Measurements from ENCODE around the gene FGD6. TPM values are rescaled to one million over a fixed set of nuclear protein-coding genes. Genes with fewer than 3 reads are reported as not detected.

The FGD6 gene
- total RNA-seq, 4 donors from 2014 or later, result 25.0 to 37.0 (median 32.1) TPM

DNA sequence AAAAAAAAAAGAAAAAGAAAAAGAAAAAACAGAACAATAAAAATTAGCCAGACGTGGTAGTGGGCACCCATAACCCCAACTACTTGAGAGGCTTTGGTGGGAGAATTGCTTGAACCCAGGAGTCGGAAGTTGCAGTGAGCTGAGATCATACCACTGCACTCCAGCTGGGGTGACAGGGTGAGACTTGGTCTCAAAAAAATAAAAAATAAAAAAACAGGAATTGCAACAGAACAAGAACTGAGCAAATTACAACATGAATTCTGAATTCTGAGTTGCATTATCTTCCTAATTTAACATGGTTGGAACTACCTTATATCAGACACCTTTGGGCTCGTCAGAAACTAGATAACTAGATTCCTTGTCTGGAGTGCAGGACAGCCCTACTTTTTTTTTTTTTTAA lies 90.5 kb downstream of the FGD6 start:
- Histone ChIP-seq H3K27me3 (no peaks in the 10 kb centered on the region), H3K27ac (no peak overlapping the region), H3K36me3 (peaks cover 0 to 5% (median 0%) of the 10 kb centered on the region in 4 donors), H3K9me3 (no peaks in the 10 kb centered on the region), H3K4me1 (peaks cover 0 to 13% (median 8%) of the 10 kb centered on the region in 4 donors), H3K4me3 (no peak overlapping the region)
- no peak for TF ChIP-seq EP300 (IDR thresholded peaks at IDR 0.05; ENCODE audit: low read depth)
- no peak for TF ChIP-seq POLR2A (IDR thresholded peaks at IDR 0.05)
- TF ChIP-seq, protein P1, sequence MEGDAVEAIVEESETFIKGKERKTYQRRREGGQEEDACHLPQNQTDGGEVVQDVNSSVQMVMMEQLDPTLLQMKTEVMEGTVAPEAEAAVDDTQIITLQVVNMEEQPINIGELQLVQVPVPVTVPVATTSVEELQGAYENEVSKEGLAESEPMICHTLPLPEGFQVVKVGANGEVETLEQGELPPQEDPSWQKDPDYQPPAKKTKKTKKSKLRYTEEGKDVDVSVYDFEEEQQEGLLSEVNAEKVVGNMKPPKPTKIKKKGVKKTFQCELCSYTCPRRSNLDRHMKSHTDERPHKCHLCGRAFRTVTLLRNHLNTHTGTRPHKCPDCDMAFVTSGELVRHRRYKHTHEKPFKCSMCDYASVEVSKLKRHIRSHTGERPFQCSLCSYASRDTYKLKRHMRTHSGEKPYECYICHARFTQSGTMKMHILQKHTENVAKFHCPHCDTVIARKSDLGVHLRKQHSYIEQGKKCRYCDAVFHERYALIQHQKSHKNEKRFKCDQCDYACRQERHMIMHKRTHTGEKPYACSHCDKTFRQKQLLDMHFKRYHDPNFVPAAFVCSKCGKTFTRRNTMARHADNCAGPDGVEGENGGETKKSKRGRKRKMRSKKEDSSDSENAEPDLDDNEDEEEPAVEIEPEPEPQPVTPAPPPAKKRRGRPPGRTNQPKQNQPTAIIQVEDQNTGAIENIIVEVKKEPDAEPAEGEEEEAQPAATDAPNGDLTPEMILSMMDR (IDR thresholded peaks at IDR 0.05), result no peak
- TF ChIP-seq POLR2AphosphoS5 (IDR thresholded peaks at IDR 0.05), result no peak
- WGBS, 2 donors (ENCODE audit: low coverage in 1 of 2), result 80 to 84% methylated on average over 3 of the region's 3 CpGs
- no peak for DNase-seq
- intact Hi-C loops (cut with DNase I; ENCODE audit: low total_unique reads), result no loop called here
- in situ Hi-C loops (cut with MboI; ENCODE audit: low pct_ligation_motif_present in 1 of 4, low pct_unique_long_range_greater_than_20kb in 1 of 4, low sequenced_read_pairs in 3 of 4), result loop anchor here in 2 of 4 donors (10.0 kb wide), 2 partner anchors 208 to 408 kb away; no protein-coding TSS in a partner anchor

DNA sequence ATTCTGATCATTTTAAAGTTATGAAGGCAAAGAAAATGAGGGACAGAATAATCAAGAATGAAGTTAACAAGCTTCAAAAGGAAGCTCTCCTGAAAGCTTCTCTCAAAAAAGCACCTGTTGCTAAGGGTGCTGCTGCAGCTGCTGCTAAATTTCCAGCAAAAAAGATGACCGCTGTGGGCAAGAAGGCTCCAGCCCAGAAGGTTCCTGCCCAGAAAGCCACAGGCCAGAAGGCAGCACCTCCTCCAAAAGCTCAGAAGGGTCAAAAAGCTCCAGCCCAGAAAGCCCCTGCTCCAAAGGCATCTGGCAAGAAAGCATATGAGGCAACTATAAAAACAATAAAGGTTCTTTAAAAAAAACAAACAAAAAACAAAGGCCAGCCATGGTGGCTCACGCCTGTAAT lies 91.2 kb downstream of the FGD6 start:
- in situ Hi-C loops (cut with MboI; ENCODE audit: low pct_ligation_motif_present in 1 of 4, low pct_unique_long_range_greater_than_20kb in 1 of 4, low sequenced_read_pairs in 3 of 4) (loop anchor here in 2 of 4 donors (10.0 kb wide), 2 partner anchors 209 to 409 kb away; no protein-coding TSS in a partner anchor), intact Hi-C loops (cut with DNase I; ENCODE audit: low total_unique reads) (no loop called here)
- 83 to 87% methylated on average over 2 of the region's 2 CpGs for WGBS, 2 donors (ENCODE audit: low coverage in 1 of 2)
- H3K4me1 ChIP-seq, result peaks cover 0 to 13% (median 8%) of the 10 kb centered on the region in 4 donors
- H3K9me3 ChIP-seq, result no peaks in the 10 kb centered on the region
- H3K27me3 ChIP-seq, result no peaks in the 10 kb centered on the region
- DNase-seq, result no peak
- no peak for TF ChIP-seq POLR2AphosphoS5 (IDR thresholded peaks at IDR 0.05)
- TF ChIP-seq POLR2A (IDR thresholded peaks at IDR 0.05), result no peak
- TF ChIP-seq EP300 (IDR thresholded peaks at IDR 0.05; ENCODE audit: low read depth), result no peak
- TF ChIP-seq, protein P1 (IDR thresholded peaks at IDR 0.05), result no peak
- peaks cover 0 to 5% (median 0%) of the 10 kb centered on the region in 4 donors for H3K36me3 ChIP-seq
- H3K4me3 ChIP-seq, result no peak overlapping the region
- H3K27ac ChIP-seq, result no peak overlapping the region

GRCh38 chr12:95124106-95124505 lies 93.2 kb downstream of the FGD6 start:
- TF ChIP-seq POLR2AphosphoS5 (IDR thresholded peaks at IDR 0.05) (no peak), POLR2A (IDR thresholded peaks at IDR 0.05) (no peak), EP300 (IDR thresholded peaks at IDR 0.05; ENCODE audit: low read depth) (no peak)
- TF ChIP-seq, protein P1 (IDR thresholded peaks at IDR 0.05), result no peak
- no peaks in the 10 kb centered on the region for H3K9me3 ChIP-seq
- H3K27ac ChIP-seq, result peak overlapping the region; percentile 24 to 73 (median 51)
- peaks cover 0 to 13% (median 8%) of the 10 kb centered on the region in 4 donors for H3K4me1 ChIP-seq
- intact Hi-C loops (cut with DNase I; ENCODE audit: low total_unique reads) (no loop called here), in situ Hi-C loops (cut with MboI; ENCODE audit: low pct_ligation_motif_present in 1 of 4, low pct_unique_long_range_greater_than_20kb in 1 of 4, low sequenced_read_pairs in 3 of 4) (loop anchor here in 2 of 4 donors (10.0 to 25.0 kb wide), 3 partner anchors 211 to 411 kb away; no protein-coding TSS in a partner anchor)
- 46 to 64% methylated on average over 5 to 7 of the region's 7 CpGs for WGBS, 2 donors (ENCODE audit: low coverage in 1 of 2)
- no peak overlapping the region for H3K4me3 ChIP-seq
- H3K36me3 ChIP-seq, result no peaks in the 10 kb centered on the region
- no peaks in the 10 kb centered on the region for H3K27me3 ChIP-seq
- DNase-seq, result peak; percentile 28

GRCh38 chr12:95118788-95119179 lies 98.5 kb downstream of the FGD6 start:
- WGBS, 2 donors (ENCODE audit: low coverage in 1 of 2), result 86 to 100% methylated on average over 1 to 3 of the region's 3 CpGs
- peak overlapping the region in 1 of 4 donors; percentile 6 for H3K27ac ChIP-seq
- H3K27me3 ChIP-seq, result no peaks in the 10 kb centered on the region
- no peak for DNase-seq
- intact Hi-C loops (cut with DNase I; ENCODE audit: low total_unique reads) (loop anchor here (5.0 to 10.0 kb wide), 2 partner anchors 219 to 416 kb away; no protein-coding TSS in a partner anchor), in situ Hi-C loops (cut with MboI; ENCODE audit: low pct_ligation_motif_present in 1 of 4, low pct_unique_long_range_greater_than_20kb in 1 of 4, low sequenced_read_pairs in 3 of 4) (loop anchor here (5.0 to 25.0 kb wide), 4 partner anchors 216 to 416 kb away; no protein-coding TSS in a partner anchor)
- no peak for TF ChIP-seq POLR2AphosphoS5 (IDR thresholded peaks at IDR 0.05)
- no peak for TF ChIP-seq EP300 (IDR thresholded peaks at IDR 0.05; ENCODE audit: low read depth)
- TF ChIP-seq, protein P1 (IDR thresholded peaks at IDR 0.05), result no peak
- no peak for TF ChIP-seq POLR2A (IDR thresholded peaks at IDR 0.05)
- no peaks in the 10 kb centered on the region for H3K36me3 ChIP-seq
- no peak overlapping the region for H3K4me3 ChIP-seq
- peaks cover 0 to 27% (median 15%) of the 10 kb centered on the region in 4 donors for H3K4me1 ChIP-seq
- H3K9me3 ChIP-seq, result no peaks in the 10 kb centered on the region

Measured in transverse colon (tissue), 4 donors.